ENCODE data around the gene PIGZ. TPM values are rescaled to one million over a fixed set of nuclear protein-coding genes. Genes with fewer than 3 reads are reported as not detected.

Gene PIGZ
- total RNA-seq, 4 donors from 2014 or later: 143 to 541 (median 233) TPM

DNA sequence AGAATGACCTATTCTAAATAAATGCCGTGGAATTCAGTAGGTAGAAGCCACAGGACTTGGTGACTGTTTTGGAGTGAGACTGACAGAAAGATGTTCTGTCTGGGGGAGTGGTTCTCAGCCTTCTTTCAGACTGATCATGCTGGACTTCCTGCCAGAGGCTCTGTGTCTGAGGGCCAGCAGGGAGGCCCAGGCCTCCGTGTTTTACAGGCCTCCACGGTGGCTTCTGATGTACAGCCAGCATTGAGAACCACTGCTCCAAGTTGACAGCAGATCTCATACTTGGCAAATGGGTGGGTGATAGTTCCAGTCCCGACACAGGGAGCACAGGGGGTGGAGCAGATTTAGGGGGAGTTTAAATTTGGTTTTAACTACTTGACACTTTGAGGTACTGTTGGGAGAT is 6.7 kb upstream of the PIGZ start:
- TF ChIP-seq POLR2AphosphoS5 (IDR thresholded peaks at IDR 0.05) (no peak), POLR2A (IDR thresholded peaks at IDR 0.05) (no peak), CTCF (IDR thresholded peaks at IDR 0.05) (no peak), EP300 (IDR thresholded peaks at IDR 0.05; ENCODE audit: low read depth) (no peak)
- intact Hi-C loops (cut with DNase I; ENCODE audit: low total_unique reads) (no loop called here), in situ Hi-C loops (cut with MboI; ENCODE audit: low pct_ligation_motif_present in 1 of 4, low pct_unique_long_range_greater_than_20kb in 1 of 4, low sequenced_read_pairs in 3 of 4) (loop anchor here in 3 of 4 donors (10.0 to 25.0 kb wide), 2 partner anchors 141 to 212 kb away; no protein-coding TSS in a partner anchor)
- WGBS, 2 donors (ENCODE audit: low coverage in 1 of 2): 72% methylated on average over 4 of the region's 4 CpGs; no CpG with 5 or more reads in 1 of the 2 donors
- no peak overlapping the region for H3K4me3 ChIP-seq
- DNase-seq: no peak
- H3K27me3 ChIP-seq: no peaks in the 10 kb centered on the region
- H3K9me3 ChIP-seq: no peaks in the 10 kb centered on the region
- H3K36me3 ChIP-seq: no peaks in the 10 kb centered on the region
- H3K4me1 ChIP-seq: peaks cover 0 to 7% (median 2%) of the 10 kb centered on the region in 4 donors
- H3K27ac ChIP-seq: no peak overlapping the region

GRCh38 chr3:196974661-196975060 is 6.0 kb upstream of the PIGZ start:
- WGBS, 2 donors (ENCODE audit: low coverage in 1 of 2): 81 to 100% methylated on average over 1 to 5 of the region's 5 CpGs
- Histone ChIP-seq H3K4me3 (no peak overlapping the region), H3K27ac (no peak overlapping the region), H3K36me3 (no peaks in the 10 kb centered on the region), H3K27me3 (no peaks in the 10 kb centered on the region), H3K9me3 (no peaks in the 10 kb centered on the region), H3K4me1 (peaks cover 0 to 11% (median 4%) of the 10 kb centered on the region in 4 donors)
- intact Hi-C loops (cut with DNase I; ENCODE audit: low total_unique reads) (no loop called here), in situ Hi-C loops (cut with MboI; ENCODE audit: low pct_ligation_motif_present in 1 of 4, low pct_unique_long_range_greater_than_20kb in 1 of 4, low sequenced_read_pairs in 3 of 4) (loop anchor here (10.0 to 25.0 kb wide), 4 partner anchors 137 to 362 kb away; no protein-coding TSS in a partner anchor)
- TF ChIP-seq EP300 (IDR thresholded peaks at IDR 0.05; ENCODE audit: low read depth) (no peak), CTCF (IDR thresholded peaks at IDR 0.05) (no peak), POLR2AphosphoS5 (IDR thresholded peaks at IDR 0.05) (no peak), POLR2A (IDR thresholded peaks at IDR 0.05) (no peak)
- DNase-seq: no peak

DNA sequence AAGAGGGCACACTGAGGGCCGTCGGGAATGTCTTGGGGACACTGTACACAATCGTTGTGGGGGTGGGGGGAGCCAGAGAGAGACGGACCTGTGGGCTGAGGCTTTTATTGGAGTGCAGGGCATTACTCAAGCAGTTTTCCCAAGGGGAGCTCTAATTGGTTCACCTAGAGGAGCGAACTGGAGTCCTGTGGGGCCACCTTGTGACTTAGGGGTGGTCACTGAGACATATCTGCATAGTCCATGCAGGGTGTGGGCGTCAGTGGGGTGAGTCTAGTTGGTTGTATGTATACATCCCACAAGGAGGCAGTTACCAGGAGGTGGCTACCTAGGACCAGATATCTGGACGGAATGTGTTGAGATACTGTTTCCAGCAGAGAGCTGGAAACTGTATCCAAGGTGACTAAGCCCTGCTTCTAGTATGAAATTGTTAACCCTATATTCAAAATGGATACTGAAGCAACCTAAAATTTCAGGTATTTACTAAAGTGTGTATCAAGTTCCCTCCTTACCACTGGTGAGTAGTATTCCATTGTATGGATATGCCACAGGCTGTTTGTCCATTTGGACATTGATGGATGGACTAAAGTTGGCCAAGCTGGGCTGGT is 2.6 kb upstream of the PIGZ start:
- H3K4me3 ChIP-seq: no peak overlapping the region
- no peaks in the 10 kb centered on the region for H3K36me3 ChIP-seq
- DNase-seq: no peak
- no peak overlapping the region for H3K27ac ChIP-seq
- no peaks in the 10 kb centered on the region for H3K27me3 ChIP-seq
- intact Hi-C loops (cut with DNase I; ENCODE audit: low total_unique reads): no loop called here
- TF ChIP-seq CTCF (IDR thresholded peaks at IDR 0.05): no peak
- TF ChIP-seq POLR2A (IDR thresholded peaks at IDR 0.05): no peak
- in situ Hi-C loops (cut with MboI; ENCODE audit: low pct_ligation_motif_present in 1 of 4, low pct_unique_long_range_greater_than_20kb in 1 of 4, low sequenced_read_pairs in 3 of 4): loop anchor here in 2 of 4 donors (10.0 to 25.0 kb wide), 3 partner anchors 134 to 359 kb away; no protein-coding TSS in a partner anchor
- 67 to 74% methylated on average over 1 to 7 of the region's 7 CpGs for WGBS, 2 donors (ENCODE audit: low coverage in 1 of 2)
- no peaks in the 10 kb centered on the region for H3K9me3 ChIP-seq
- peaks cover 7 to 31% (median 19%) of the 10 kb centered on the region in 4 donors for H3K4me1 ChIP-seq

DNA sequence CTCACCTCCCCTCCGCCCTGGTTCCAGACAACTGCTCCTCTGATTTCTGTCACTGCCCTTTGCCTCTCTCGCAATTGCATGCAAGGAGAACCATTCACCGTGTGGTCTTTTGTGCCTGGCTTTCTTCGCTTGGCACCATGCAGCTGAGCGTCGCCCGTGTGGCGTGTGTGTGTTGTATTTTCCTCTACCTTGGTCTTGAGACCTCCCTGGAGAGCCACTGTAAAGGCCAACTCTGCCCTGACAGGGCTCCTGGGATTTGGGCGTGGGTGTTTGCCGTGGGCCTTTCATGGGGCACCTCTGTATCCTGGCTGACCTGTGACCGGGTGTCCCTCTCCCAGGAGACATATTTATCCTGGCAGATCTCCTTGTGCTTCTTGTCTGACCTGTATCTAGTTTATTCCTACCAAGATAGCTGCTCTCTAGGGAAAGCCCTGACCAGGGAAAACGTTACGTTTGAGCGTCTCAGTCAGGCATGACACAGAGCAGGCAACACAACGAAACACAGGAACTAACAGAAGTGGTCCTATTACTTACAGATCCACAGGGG is 2.0 kb upstream of the PIGZ start:
- intact Hi-C loops (cut with DNase I; ENCODE audit: low total_unique reads) (no loop called here), in situ Hi-C loops (cut with MboI; ENCODE audit: low pct_ligation_motif_present in 1 of 4, low pct_unique_long_range_greater_than_20kb in 1 of 4, low sequenced_read_pairs in 3 of 4) (loop anchor here in 2 of 4 donors (10.0 to 25.0 kb wide), 3 partner anchors 133 to 358 kb away; no protein-coding TSS in a partner anchor)
- no peak for DNase-seq
- 73% methylated on average over 15 of the region's 15 CpGs; no CpG with 5 or more reads in 1 of the 2 donors for WGBS, 2 donors (ENCODE audit: low coverage in 1 of 2)
- no peaks in the 10 kb centered on the region for H3K27me3 ChIP-seq
- no peaks in the 10 kb centered on the region for H3K36me3 ChIP-seq
- TF ChIP-seq CTCF (IDR thresholded peaks at IDR 0.05) (no peak), EP300 (IDR thresholded peaks at IDR 0.05; ENCODE audit: low read depth) (no peak), POLR2AphosphoS5 (IDR thresholded peaks at IDR 0.05) (no peak), POLR2A (IDR thresholded peaks at IDR 0.05) (no peak)
- no peak overlapping the region for H3K27ac ChIP-seq
- H3K9me3 ChIP-seq: no peaks in the 10 kb centered on the region
- H3K4me1 ChIP-seq: peaks cover 7 to 37% (median 19%) of the 10 kb centered on the region in 4 donors
- H3K4me3 ChIP-seq: peak overlapping the region in 1 of 4 donors; percentile 72
